SK-N-SH (cell line): ENCODE results near the gene NDUFS6. TPM values are rescaled to one million over a fixed set of nuclear protein-coding genes. Genes with fewer than 3 reads are reported as not detected.

Experiments used
- CTCF ChIA-PET: fragments of 300-600, 350-600 bp; formaldehyde crosslinking; extraction: SDS; loops from one replicate; lab custom pipeline; 2021; lab: Yijun Ruan, JAX
- POLR2A ChIA-PET: fragments of 350-600 bp; sonication (Branson Sonifier 250); formaldehyde crosslinking; extraction: SDS; loops from one replicate; lab custom pipeline; 2020; ENCODE audit warnings: antibody characterized with exemption, inconsistent platforms; lab: Yijun Ruan, JAX
- DNase-seq: peaks from one replicate; pipeline ENCODE4 v3.0.0; 2012
- H2AFZ ChIP-seq: fragments of 200-600 bp; sonication (generic); 2 replicates; pipeline ENCODE4 v1.8.1; 2016; ENCODE audit warnings: antibody characterized with exemption, mild to moderate bottlenecking, low read depth
- H3F3A ChIP-seq: fragments of 200-600 bp; sonication (generic); replicated peaks from 2 replicates; pipeline ENCODE3; 2016; ENCODE audit warnings: antibody characterized with exemption, mild to moderate bottlenecking; ENCODE audit not compliant: insufficient read depth
- H3K27ac ChIP-seq, 2 experiments: fragments of 200-500 bp in 1 of 2; fragments of 200-600 bp in 1 of 2; sonication (Bioruptor generic) in 1 of 2; sonication (generic), shearing (Covaris generic) in 1 of 2; 2 replicates each; pipeline versions ENCODE4 v1.5.1 to v1.6.1; 2014 to 2016; ENCODE audit warnings: low read depth in 2 of 2, inconsistent platforms in 1 of 2, low read length in 1 of 2, mild to moderate bottlenecking in 1 of 2, mixed read lengths in 1 of 2
- H3K27me3 ChIP-seq: fragments of 200-600 bp; sonication (generic), shearing (Covaris generic); 2 replicates; pipeline ENCODE4 v1.6.1; 2016; ENCODE audit warnings: mixed run types; ENCODE audit not compliant: insufficient read depth
- H3K36me3 ChIP-seq, 2 experiments: fragments of 200-500 bp in 1 of 2; fragments of 200-600 bp in 1 of 2; sonication (Bioruptor generic) in 1 of 2; sonication (generic) in 1 of 2; replicated peaks in 1 of 2; 2 replicates each; pipeline versions ENCODE3 to v1.5.1; 2014 to 2016; ENCODE audit warnings: low read length in 1 of 2, mild to moderate bottlenecking in 1 of 2; ENCODE audit not compliant: insufficient read depth in 2 of 2, control insufficient read depth in 1 of 2
- H3K4me1 ChIP-seq, 2 experiments: fragments of 200-500 bp in 1 of 2; fragments of 200-600 bp in 1 of 2; sonication (Bioruptor generic) in 1 of 2; sonication (generic), shearing (Covaris generic) in 1 of 2; 2 replicates each; pipeline versions ENCODE4 v1.5.1 to v1.6.1; 2014 to 2016; ENCODE audit warnings: low read depth in 1 of 2, low read length in 1 of 2, mixed run types in 1 of 2; ENCODE audit not compliant: insufficient read depth in 2 of 2, control insufficient read depth in 1 of 2
- H3K4me2 ChIP-seq: fragments of 200-600 bp; sonication (generic), shearing (Covaris generic); 2 replicates; pipeline ENCODE4 v1.6.1; 2017; ENCODE audit warnings: mixed run types
- H3K4me3 ChIP-seq, 2 experiments: fragments of 200-500 bp in 1 of 2; fragments of 200-600 bp in 1 of 2; sonication (Bioruptor generic) in 1 of 2; sonication (generic), shearing (Covaris generic) in 1 of 2; 2 replicates each; pipeline versions ENCODE4 v1.5.1 to v1.8.1; 2014 to 2016; ENCODE audit warnings: low read depth in 2 of 2, inconsistent platforms in 1 of 2, low read length in 1 of 2, mild to moderate bottlenecking in 1 of 2, mixed read lengths in 1 of 2, moderate library complexity in 1 of 2
- H3K79me2 ChIP-seq: fragments of 200-600 bp; sonication (generic); 2 replicates; pipeline ENCODE4 v1.8.1; 2017; ENCODE audit warnings: mild to moderate bottlenecking; ENCODE audit not compliant: insufficient read depth
- H3K9ac ChIP-seq: fragments of 200-600 bp; sonication (generic); 2 replicates; pipeline ENCODE4 v1.6.1; 2017; ENCODE audit warnings: mixed run types
- H3K9me2 ChIP-seq: fragments of 200-600 bp; sonication (generic); 2 replicates; pipeline ENCODE4 v1.6.1; 2017; ENCODE audit warnings: mixed run types
- H3K9me3 ChIP-seq: fragments of 200-600 bp; sonication (generic); 2 replicates; pipeline ENCODE4 v1.6.1; 2017; ENCODE audit warnings: mixed run types, mild to moderate bottlenecking, moderate library complexity
- H4K20me1 ChIP-seq: fragments of 200-600 bp; sonication (generic); 2 replicates; pipeline ENCODE4 v1.6.1; 2017; ENCODE audit warnings: mild to moderate bottlenecking, mixed run types; ENCODE audit not compliant: insufficient read depth
- CHD2 ChIP-seq: fragments of 150-350 bp; IDR thresholded peaks from 2 replicates; pipeline ENCODE4 v1.6.1; 2018; ENCODE audit warnings: low read length; ENCODE audit not compliant: partially characterized antibody
- CTCF ChIP-seq: fragments of 200-600 bp; sonication (generic); IDR thresholded peaks from 2 replicates; pipeline ENCODE4 v1.6.1; 2017; ENCODE audit warnings: antibody characterized with exemption, mild to moderate bottlenecking, moderate library complexity
- EZH2phosphoT487 ChIP-seq: fragments of 200-600 bp; sonication (generic); IDR thresholded peaks from 2 replicates; pipeline ENCODE4 v1.6.1; 2017; ENCODE audit warnings: low read depth, mixed run types, mild to moderate bottlenecking, antibody characterized with exemption, moderate library complexity, borderline replicate concordance
- FOSL2 ChIP-seq: IDR thresholded peaks from 2 replicates; pipeline ENCODE4 v1.4.0; 2012; ENCODE audit warnings: low read depth, mild to moderate bottlenecking, moderate library complexity, borderline replicate concordance
- FOXJ3 ChIP-seq: sonication (generic); formaldehyde crosslinking; IDR thresholded peaks from 2 replicates; pipeline ENCODE4 v1.5.1; 2020; ENCODE audit warnings: mild to moderate bottlenecking, missing genetic modification reagents
- GATA2 ChIP-seq: sonication (generic); formaldehyde crosslinking; IDR thresholded peaks from 2 replicates; pipeline ENCODE4 v1.5.0; 2020; ENCODE audit warnings: mild to moderate bottlenecking, missing genetic modification reagents
- MEF2A ChIP-seq: IDR thresholded peaks from 2 replicates; pipeline ENCODE4 v1.4.0; 2012; ENCODE audit warnings: low read depth, borderline replicate concordance
- NFIC ChIP-seq: IDR thresholded peaks from 2 replicates; pipeline ENCODE4 v1.4.0; 2012; ENCODE audit warnings: borderline replicate concordance
- RFX5 ChIP-seq: IDR thresholded peaks from 2 replicates; pipeline ENCODE4 v1.6.1; 2012; ENCODE audit warnings: mild to moderate bottlenecking, improper control_type of control experiment, low read length
- RXRA ChIP-seq: IDR thresholded peaks from 2 replicates; pipeline ENCODE4 v1.4.0; 2012; ENCODE audit warnings: low read depth, mild to moderate bottlenecking, borderline replicate concordance
- SMC3 ChIP-seq: IDR thresholded peaks from 2 replicates; pipeline ENCODE4 v1.6.1; 2012; ENCODE audit warnings: low read depth, low read length, improper control_type of control experiment
- TCF12 ChIP-seq: IDR thresholded peaks from 2 replicates; pipeline ENCODE4 v1.4.0; 2012
- TEAD4 ChIP-seq: IDR thresholded peaks from 2 replicates; pipeline ENCODE4 v1.4.0; 2012; ENCODE audit warnings: mild to moderate bottlenecking, borderline replicate concordance; ENCODE audit not compliant: insufficient read depth
- YY1 ChIP-seq: IDR thresholded peaks from 2 replicates; pipeline ENCODE4 v1.4.0; 2012; ENCODE audit warnings: low read depth, mild to moderate bottlenecking
- ZBTB33 ChIP-seq: IDR thresholded peaks from 2 replicates; pipeline ENCODE4 v1.4.0; 2012; ENCODE audit warnings: low read depth, borderline replicate concordance
- WGBS: methylation state at CpG from one replicate; pipeline ENCODE4 v1.1.6; 2017; ENCODE audit warnings: low lambda C conversion rate; 5-methylcytosine and 5-hydroxymethylcytosine counted together
- polyA plus RNA-seq, 3 experiments: library from polyadenylated mRNA; depleted of rRNA; stranded (reverse); fragments of >200 nt; gene quantifications; 2 replicates each; pipeline ENCODE4 v1.2.3, GENCODE V29; 2012

NDUFS6 gene
- polyA plus RNA-seq, 1 of the 3 experiments (the other 2 are of a cell fraction): 316 TPM

- no peak for TF ChIP-seq ZBTB33
- no peak for TF ChIP-seq FOSL2
- TF ChIP-seq CTCF: no peak
- TF ChIP-seq TEAD4: no peak
- TF ChIP-seq FOXJ3 (CRISPR knock-in tag): no peak; the same call in 1 of the 2 replicates
- TF ChIP-seq NFIC: no peak
- no peak for TF ChIP-seq EZH2phosphoT487
Measured at GRCh38 chr5:1801222-1801966, at the start of gene NDUFS6 (continued).

- DNase-seq: no peak
- no peaks in the 10 kb centered on the region for H4K20me1 ChIP-seq
- H2AFZ ChIP-seq: no peak overlapping the region
- 2% methylated on average over 24 of the region's 29 CpGs for WGBS
- TF ChIP-seq SMC3 (no peak), RFX5 (no peak), YY1 (no peak), RXRA (no peak), GATA2 (CRISPR knock-in tag) (no peak), TCF12 (no peak), CHD2 (no peak), MEF2A (no peak), EZH2phosphoT487 (no peak)
- no peak overlapping the region for H3K27ac ChIP-seq
- ChIA-PET POLR2A (no interaction called here), CTCF (interaction anchor here (1.0 to 2.8 kb wide), 2 partner anchors 11 kb away, joined by 3 to 13 read pairs; no protein-coding TSS in a partner anchor)
- H3K4me1 ChIP-seq: no peaks in the 10 kb centered on the region
- no peaks in the 10 kb centered on the region for H3K9me2 ChIP-seq
- H3F3A ChIP-seq: no peaks in the 10 kb centered on the region
- no peak overlapping the region for H3K4me2 ChIP-seq
- H3K36me3 ChIP-seq: no peaks in the 10 kb centered on the region
- H3K4me3 ChIP-seq: no peak overlapping the region
- no peaks in the 10 kb centered on the region for H3K9me3 ChIP-seq
- no peaks in the 10 kb centered on the region for H3K79me2 ChIP-seq
- peaks cover 75% of the 10 kb centered on the region for H3K27me3 ChIP-seq
- H3K9ac ChIP-seq: no peak overlapping the region
Measured at GRCh38 chr5:1751864-1752822, 49.1 kb upstream of the NDUFS6 start.
